Vagina (tissue), 2 donors: ENCODE data around the gene CROT.

ENCODE experiments used
- CTCF ChIP-seq, 3 experiments: fragments of 450-650 bp in 2 of 3; fragments of 200-600 bp in 1 of 3; sonication (generic) in 1 of 3; IDR thresholded peaks; one replicate each; pipeline ENCODE4 v1.5.1; 2017 to 2019; ENCODE audit warnings: antibody characterized with exemption in 3 of 3, mild to moderate bottlenecking in 2 of 3, moderate library complexity in 2 of 3
- POLR2A ChIP-seq, 2 donors: fragments of 450-650 bp; IDR thresholded peaks; one replicate each; pipeline ENCODE4 v1.6.1; 2017; ENCODE audit warnings: antibody characterized with exemption in 2 of 2, mild to moderate bottlenecking in 2 of 2, moderate library complexity in 2 of 2

- TF ChIP-seq CTCF (IDR thresholded peaks at IDR 0.05) (no peak), POLR2A (IDR thresholded peaks at IDR 0.05) (no peak)
These were observed 15.9 kb downstream of the CROT start for GRCh38 chr7:87361320-87361719.
